Fibroblast of lung (primary cell): ENCODE measurements around the gene CACNA1F.

Source experiments
- EZH2 ChIP-seq: IDR thresholded peaks from 2 replicates; pipeline ENCODE4 v1.5.1; 2012; ENCODE audit warnings: low read length, control low read depth, mild to moderate bottlenecking; ENCODE audit errors: missing control alignments
- TF ChIP-seq, protein P1 (sequence below), 2 donors: IDR thresholded peaks in 1 of 2; conservative IDR thresholded peaks in 1 of 2; 1 replicate in 1 of 2; 2 replicates in 1 of 2; pipeline ENCODE4 v1.5.1; 2011 to 2012; ENCODE audit warnings: low read length in 2 of 2, control low read depth in 1 of 2, inconsistent platforms in 1 of 2, low read depth in 1 of 2, mild to moderate bottlenecking in 1 of 2

DNA sequence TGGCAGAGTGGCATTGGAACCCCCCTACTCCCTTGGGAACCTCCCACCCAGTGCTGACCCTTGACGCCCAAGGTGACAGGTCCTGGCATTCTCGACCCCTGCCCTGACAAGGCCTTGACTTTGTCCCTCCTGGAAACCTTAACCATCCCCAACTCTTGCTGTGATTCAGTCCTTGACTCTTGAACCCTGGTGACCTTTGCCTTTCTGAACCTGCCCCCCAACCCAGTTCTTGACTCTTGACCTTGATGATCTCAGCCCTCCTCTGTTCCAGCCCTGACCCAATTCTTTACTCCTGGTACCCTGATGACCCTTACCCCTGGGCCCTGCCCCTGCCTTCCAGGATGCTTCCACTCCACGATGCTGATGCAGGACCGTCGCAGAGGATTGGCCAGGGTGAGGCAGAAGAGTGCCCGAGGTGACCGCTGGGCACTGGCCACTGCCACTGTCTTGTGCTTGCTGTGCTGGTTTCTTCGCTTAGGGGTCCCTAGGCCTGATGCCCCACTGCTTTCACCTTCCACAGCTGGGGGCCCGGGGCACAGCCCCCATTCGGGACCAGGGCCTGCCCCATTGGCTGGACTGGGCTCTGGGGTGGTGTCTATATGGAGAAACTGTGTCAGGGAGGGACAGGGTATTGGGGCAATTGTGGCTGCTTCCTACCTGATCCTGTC, 1.7 kb downstream of the CACNA1F start:
- TF ChIP-seq, protein P1, sequence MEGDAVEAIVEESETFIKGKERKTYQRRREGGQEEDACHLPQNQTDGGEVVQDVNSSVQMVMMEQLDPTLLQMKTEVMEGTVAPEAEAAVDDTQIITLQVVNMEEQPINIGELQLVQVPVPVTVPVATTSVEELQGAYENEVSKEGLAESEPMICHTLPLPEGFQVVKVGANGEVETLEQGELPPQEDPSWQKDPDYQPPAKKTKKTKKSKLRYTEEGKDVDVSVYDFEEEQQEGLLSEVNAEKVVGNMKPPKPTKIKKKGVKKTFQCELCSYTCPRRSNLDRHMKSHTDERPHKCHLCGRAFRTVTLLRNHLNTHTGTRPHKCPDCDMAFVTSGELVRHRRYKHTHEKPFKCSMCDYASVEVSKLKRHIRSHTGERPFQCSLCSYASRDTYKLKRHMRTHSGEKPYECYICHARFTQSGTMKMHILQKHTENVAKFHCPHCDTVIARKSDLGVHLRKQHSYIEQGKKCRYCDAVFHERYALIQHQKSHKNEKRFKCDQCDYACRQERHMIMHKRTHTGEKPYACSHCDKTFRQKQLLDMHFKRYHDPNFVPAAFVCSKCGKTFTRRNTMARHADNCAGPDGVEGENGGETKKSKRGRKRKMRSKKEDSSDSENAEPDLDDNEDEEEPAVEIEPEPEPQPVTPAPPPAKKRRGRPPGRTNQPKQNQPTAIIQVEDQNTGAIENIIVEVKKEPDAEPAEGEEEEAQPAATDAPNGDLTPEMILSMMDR (conservative IDR thresholded peaks at IDR 0.05 in 1 of 2, IDR thresholded peaks at IDR 0.05 in 1 of 2; ENCODE audit: low read depth in 1 of 2, low read length in 2 of 2), result no peak
- no peak for TF ChIP-seq EZH2
